Activated naive CD8-positive, alpha-beta T cell treated with anti-CD3 and anti-CD28 coated beads for 36 hours (primary cell): ENCODE measurements around the gene BTBD18. TPM values are rescaled to one million over a fixed set of nuclear protein-coding genes. Genes with fewer than 3 reads are reported as not detected.

Experiments used
- total RNA-seq, 2 experiments: library from RNA; stranded (reverse); gene quantifications; one replicate each; pipeline ENCODE4 v1.2.3, GENCODE V29; 2021

The BTBD18 gene
- total RNA-seq, 2 experiments from 2014 or later = not detected

Other genes starting within 250 kb of the BTBD18 start
- 10 to 100 TPM; 36.8 to 37.1 TPM for gene SLC43A1, start 236.1 kb downstream of the BTBD18 start, total RNA-seq
- gene TIMM10, start 221.1 kb downstream of the BTBD18 start, total RNA-seq = 100 to 1,000 TPM; 134 to 137 TPM
- gene SMTNL1, start 214.2 kb downstream of the BTBD18 start, total RNA-seq = not detected
- gene UBE2L6, start 184.1 kb downstream of the BTBD18 start, total RNA-seq = 100 to 1,000 TPM; 200 to 208 TPM
- gene SERPING1, start 154.1 kb downstream of the BTBD18 start, total RNA-seq = under 1 TPM; 0.41 to 0.68 TPM
- under 1 TPM; 0.38 to 0.56 TPM for gene YPEL4, start 101.9 kb downstream of the BTBD18 start, total RNA-seq
- gene CLP1, start 94.1 kb downstream of the BTBD18 start, total RNA-seq = 10 to 100 TPM; 22.0 to 22.2 TPM
- 10 to 100 TPM; 74.0 to 78.6 TPM for gene ZDHHC5, start 83.7 kb downstream of the BTBD18 start, total RNA-seq
- 10 to 100 TPM; 13.8 to 14.9 TPM for gene MED19, start 39.6 kb downstream of the BTBD18 start, total RNA-seq
- gene TMX2, start 39.2 kb downstream of the BTBD18 start, total RNA-seq = 10 to 100 TPM; 94.9 to 99.1 TPM
- 100 to 1,000 TPM; 255 to 290 TPM for gene SELENOH, start 10.3 kb downstream of the BTBD18 start, total RNA-seq
- gene CTNND1, start 10.0 kb upstream of the BTBD18 start, total RNA-seq = 1 to 10 TPM; 6.4 to 8.2 TPM